ENCODE measurements around the gene B3GALT6.

GRCh38 chr1:1283821-1284220 is 51.8 kb downstream of the B3GALT6 start:
- TF ChIP-seq POLR2A (IDR thresholded peaks at IDR 0.05) (no peak), POLR2AphosphoS5 (IDR thresholded peaks at IDR 0.05; ENCODE audit: insufficient read depth in 1 of 2, low read depth in 1 of 2) (no peak)
